Ureter (tissue), 1 donor: Measurements from ENCODE around the gene RNASET2. TPM values are rescaled to one million over a fixed set of nuclear protein-coding genes. Genes with fewer than 3 reads are reported as not detected.
"Not testable (repeated sequence)": the region's sequence is repeated elsewhere in the genome, so short reads cannot be mapped to it uniquely, and the experiment has no call there.

Experiments
- DNase-seq: peaks from one replicate; pipeline ENCODE4 v3.0.0-alpha.2; 2020; ENCODE audit warnings: low spot score
- total RNA-seq: library from RNA; stranded (reverse); gene quantifications from one replicate; pipeline ENCODE4 v1.2.4, GENCODE V29; 2023
- donor health status: DM: yes; HTN: yes; CAD: no.

RNASET2 gene
- total RNA-seq, 1 donor from 2014 or later = 89.9 TPM

DNA sequence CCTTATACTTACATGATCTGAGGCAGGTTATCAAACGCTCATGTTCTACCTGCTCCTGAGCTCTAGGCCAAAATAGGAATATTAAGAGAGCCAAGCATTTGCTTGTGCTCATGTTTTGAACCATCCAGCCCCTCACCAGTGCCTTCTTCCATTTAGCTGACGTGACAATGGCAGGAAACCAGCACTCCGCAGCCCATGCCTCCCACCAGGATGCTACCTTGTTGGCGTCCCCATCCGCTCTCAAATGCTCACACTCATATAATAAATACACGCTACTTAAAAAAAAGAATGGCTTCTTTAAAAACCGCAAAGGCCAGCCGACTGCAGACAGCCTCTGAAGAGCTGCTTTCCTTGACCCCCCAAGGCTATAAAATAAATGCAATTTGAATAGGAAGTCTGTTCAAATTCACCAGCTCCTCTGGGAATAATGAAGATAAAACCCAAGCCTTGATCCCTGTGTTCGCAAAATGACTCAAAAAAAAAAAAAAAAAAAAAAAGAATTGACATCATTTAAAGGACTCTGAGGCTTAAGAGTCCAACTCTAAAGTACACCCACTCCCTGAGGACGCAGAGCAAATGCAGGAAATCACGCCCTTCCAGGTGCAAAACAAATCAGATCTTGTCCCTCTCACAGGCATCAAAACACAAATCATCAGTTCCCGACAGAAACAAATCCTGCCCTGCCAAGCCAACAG is 29.0 kb downstream of the RNASET2 start:
- no peak for DNase-seq

DNA sequence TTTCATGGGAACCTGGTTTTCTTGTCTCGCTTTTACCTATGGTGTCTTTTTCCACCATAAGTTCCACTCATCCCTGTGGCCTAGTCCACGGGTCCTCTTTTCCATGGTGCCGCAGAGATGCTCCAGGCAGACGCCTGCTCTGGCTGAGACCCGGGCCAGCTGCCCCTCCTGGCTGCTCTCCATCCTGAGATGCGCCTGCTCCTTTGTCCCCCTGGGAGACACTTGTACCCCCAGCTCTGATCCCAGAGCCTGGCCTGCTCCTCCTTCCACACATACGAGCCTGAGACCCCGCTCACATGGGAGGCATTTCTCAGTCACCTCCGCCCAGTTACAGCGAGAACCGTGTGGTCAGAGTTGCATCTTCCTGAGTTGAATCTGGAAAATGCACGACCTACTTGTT is 29.6 kb downstream of the RNASET2 start:
- no peak for DNase-seq

DNA sequence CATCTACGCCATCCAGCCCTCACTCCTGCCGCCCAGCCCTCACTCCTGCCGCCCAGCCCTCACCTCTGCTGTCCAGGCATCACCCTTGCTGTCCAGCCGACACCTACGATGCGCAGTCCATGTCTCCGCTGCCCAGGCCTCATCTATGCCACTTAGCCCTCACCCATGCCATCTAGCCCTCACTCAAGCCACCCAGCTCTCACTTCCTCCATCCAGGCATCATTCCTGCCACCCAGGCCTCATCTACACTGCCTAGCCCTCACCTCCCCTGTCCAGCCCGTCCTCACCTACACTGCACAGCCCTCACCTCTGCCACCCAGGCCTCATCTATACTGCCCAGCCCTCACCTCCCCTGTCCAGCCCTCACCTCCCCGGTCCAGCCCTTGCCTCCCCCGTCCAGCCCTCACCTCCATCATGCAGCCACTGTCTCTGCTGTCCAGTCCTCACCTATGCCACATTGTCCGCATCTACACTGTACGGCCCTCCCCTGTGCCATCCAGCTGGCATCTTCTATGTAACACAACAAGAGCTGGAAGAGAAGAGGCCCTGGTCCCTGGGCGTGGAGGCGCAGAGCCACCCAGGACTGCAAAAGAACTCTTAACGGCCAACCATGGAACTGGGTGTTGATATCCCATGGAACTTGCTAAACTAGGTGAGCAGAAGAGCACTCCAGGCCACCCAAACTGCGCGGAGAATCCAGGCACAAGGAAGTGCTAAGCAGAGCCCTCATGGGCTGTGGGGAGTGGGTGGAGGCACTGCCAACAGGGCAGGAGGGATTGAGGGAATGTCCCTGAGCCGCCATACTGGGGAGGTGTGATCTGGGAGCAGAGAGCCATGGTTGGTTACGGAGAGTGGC is 31.0 kb downstream of the RNASET2 start:
- DNase-seq = no peak

DNA sequence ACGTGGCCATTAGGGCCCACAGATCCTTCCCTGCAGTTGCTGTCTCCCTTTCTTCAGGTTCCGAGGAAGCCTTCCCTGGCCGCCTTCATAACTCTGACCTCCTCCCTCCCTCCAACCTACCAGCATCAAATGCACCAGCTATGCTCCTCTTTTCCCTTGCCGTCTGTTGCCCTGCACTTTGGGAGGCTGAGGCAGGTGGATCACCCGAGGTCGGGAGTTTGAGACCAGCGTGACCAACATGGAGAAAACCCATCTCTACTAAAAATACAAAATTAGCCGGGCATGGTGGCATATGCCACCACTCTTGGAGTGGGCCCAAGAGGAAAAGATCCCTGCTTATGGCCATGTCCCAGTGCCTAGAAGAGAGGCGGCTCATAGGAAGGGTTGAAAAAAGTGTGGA is 31.8 kb downstream of the RNASET2 start:
- no peak for DNase-seq

DNA sequence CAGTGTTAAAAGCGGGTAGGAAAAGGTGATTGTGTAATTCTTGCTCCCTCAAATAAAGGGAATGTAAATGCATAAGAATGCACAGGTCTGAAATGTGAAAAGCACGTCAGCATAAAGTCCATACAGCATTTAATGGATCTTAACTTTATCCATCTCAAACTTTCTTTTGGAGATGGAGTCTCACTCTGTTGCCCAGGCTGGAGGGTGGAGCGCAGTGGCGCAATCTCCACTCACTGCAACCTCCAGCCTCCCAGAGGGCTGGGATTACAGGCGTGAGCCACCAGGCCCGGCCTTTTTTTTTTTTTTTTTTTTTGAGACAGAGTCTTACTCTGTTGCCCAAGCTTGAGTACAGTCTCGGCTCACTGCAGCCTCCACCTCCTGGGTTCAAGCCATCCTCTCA is 33.4 kb downstream of the RNASET2 start:
- DNase-seq = no peak

DNA sequence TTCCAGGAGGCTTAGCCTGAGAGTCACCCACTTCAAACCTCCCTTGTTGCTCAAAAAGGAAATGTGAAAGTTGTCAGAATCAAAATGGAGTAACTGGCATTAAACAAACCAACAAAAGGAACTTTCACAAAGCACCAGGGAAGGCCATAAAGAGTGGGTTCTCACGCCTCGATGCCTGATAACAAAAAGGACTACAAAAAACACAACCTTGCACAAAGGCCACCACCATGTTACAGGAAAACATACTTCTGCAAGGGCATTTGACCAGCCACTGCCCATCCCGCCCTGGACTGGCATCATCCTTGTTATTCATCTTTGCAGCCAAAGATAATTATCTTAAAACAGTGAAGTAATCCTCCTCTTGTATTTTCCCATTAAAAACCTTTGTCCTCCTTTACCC is 34.8 kb downstream of the RNASET2 start:
- no peak for DNase-seq

DNA sequence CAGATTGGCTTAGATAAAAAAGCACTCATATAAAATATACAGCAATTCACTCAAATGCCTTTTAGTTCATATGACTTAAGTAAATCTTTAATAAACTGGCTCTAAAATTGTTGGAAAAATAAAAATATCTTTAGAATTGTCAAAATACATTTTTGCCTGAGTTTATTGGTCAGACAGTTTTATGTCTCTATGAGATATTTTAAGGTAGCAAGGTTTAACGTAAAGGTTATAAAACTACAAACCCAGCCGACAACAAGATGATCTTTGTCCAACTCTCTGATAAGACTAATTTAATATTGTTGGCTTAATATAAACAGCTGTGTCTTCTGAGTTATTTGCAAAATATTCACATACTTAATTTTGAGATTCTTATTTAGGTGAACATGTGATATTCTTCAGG is 39.5 kb downstream of the RNASET2 start:
- no peak for DNase-seq

DNA sequence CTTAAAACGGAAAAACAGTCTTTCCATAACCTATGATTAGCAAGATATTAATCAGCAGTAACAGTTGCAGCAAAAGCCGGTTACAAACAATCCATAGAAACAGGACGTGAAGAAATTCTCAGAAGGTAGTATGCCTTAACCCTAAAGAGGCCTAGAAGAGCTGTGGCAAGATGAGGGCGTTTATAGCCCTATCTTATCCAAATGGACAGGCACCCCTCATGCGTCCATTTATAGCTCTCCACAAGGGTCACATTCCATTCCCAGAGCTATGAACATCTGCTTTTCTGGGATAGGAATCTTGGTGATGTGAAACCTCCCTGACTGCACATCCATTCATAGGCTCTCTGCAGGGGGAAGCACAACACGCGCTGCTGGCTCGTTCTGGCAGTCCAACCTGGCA is 40.9 kb downstream of the RNASET2 start:
- not testable (repeated sequence) for DNase-seq

DNA sequence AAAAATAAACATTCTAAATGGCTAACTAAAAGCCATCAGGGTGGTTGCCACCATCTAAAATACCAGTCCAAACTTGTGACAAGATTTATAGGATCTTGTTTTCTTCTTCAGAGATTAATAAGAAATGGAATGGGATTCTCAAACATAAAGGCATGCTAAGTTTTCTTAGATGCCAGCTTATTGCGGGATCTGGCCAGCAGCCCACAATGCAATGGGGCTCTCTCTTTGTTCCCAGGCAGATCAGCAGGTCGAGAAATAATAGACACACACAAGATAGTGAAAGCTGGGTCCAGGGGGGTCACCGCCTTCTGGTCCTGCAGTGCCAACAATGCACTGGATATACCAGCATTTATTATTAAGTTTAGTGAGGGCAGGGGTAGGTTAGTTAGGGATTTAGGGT is 41.4 kb downstream of the RNASET2 start:
- DNase-seq = not testable (repeated sequence)

DNA sequence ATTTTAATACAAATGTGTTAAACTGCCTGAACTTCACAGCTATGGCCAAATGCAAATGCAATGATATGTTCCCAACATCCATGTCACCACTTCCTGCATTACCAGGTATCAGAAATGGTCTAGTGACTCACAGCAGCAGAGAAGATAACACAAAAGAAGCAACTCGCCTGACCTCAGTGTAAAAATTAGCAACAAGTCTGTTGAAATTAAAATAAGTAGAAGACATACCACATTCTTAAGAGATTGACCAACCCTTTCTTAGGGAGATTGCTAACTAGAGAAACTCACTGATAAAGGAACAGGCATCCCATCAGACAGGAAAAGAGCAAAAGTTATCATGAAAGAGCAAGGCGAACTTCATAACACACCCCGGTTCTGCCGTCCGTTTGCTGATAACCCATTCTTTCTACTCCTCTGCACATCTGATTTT is 45.1 kb downstream of the RNASET2 start:
- DNase-seq = no peak

DNA sequence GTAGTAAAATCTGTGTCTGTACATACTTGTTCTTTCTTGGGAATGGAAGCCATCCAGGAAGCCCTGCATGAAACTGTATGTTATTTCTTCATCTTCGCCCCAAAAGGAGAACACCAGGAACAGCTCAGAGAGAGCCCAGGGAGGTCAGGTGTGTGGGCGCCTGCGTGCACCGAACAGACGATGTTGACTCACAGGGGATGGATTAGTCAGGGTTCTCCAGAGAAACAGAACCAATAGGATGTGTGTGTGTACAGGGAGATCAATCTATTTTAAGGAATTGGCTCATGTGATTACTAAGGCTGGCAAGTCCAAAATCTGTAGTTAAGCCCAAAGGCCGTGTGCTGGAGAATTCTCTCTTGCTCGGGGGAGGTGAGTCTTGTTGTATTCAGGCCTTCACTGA is 45.7 kb downstream of the RNASET2 start:
- no peak for DNase-seq

DNA sequence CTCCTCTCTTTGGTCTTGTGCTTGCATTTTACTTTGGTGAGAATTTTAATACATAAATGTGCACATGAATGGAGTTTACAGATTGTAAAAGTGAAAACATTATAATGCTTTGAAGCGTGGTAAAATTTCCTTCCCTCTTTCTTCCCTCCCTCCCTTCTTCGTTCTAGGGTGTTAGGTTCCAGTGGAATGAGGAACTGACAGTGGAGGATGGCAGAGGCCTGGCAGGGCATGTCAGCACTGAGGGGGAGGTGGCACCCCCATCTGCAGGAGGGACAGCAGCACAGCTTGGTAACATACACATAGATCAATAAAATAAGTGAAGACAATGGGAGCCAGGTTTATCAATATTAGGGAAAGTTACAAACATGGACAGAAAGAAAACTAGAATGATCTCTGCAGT is 47.5 kb downstream of the RNASET2 start:
- no peak for DNase-seq

DNA sequence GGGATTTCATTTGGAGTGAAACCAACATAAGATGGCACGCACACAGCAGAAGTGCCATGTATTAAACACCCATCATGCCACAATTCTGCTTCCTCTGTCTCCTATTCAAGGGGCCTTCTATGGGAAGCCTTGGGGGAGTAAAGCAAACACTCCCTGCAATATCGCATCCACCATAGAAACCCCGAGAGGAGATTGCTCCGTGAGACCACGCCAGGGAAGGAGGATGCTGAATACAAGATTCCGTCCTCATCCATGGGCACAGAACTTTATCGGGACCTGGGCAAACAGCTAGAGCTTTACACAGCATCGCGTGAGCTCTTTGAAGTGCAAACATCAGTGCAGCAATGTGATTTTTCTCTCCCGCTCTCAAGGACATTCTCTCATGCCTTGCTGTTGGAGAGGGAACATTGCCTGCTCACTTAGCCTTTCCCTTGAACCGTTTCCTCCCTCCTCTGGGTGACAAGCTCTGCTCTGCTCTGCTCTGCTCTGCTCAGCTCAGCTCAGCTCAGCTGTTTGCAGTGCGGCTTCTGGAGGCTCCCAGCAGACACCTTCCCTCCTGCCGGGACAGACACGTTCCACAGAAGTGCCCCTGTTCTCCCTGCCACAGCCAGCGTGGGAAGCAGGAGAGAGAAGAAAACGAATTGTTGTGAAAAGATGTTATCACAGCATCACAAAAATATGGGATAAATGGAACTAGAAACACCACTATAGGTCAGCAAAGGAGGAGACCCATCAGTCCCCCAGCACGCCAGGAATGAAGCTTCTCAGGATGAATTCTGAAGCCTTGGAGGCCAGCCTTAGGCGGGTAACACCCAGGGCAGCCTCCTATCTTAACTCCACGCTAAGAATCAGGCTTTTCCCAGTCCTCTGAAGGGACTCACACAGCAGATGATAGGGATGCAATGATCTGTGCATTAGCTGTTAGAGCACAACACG is 48.2 kb downstream of the RNASET2 start:
- DNase-seq = no peak

DNA sequence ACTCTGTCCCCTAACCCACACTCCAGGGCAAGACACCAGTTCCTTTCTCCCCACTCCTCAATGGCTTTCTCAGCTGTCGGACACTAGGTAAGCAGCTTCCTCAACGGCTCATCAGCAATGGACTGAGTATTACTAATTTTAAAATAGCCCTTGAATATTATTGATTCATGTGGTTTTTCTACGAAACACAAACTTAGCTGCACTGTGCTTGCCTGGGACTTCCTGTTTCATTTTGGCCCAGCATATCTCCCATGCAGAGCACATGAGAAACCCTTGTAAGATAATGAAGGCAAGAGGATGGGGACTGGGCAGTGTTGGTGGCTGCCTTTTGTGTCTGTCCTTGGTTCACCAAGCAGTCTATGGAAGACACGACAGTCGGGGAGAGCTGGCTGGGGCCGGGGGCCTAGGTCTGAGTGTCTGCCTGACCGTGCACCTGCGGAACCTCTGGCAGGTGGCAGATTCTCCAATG is 48.9 kb downstream of the RNASET2 start:
- no peak for DNase-seq

DNA sequence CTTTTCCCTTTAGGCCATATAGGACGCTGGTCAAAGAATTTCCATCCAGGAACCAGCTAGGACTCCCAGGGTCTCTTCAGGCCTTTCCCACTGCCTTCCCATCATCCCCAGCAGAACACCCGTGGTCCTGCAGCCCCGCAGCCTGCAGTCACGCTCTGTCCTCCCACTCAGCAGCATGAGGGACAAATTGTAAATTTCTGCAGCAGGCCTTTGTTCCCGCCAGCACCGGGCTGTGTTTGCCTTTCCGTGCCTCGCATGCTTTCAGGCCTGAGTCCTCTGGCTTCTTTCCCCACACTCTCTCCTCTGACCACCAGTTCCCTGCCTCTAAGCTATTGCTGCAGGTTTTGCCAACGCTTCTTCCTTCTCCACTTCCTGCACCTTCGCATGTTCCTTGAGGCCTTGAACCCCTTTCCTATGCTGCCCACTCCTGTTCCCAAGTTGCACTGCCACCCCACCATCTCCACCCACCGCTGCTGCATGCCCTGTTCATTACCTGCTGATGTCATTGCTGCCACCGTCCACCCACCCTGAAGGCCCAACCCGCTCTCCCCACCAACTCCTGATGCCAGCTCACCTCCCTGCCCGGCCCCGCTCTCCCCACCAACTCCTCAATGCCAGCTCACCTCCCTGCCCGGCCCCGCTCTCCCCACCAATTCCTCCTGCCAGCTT is 49.8 kb downstream of the RNASET2 start:
- no peak for DNase-seq

DNA sequence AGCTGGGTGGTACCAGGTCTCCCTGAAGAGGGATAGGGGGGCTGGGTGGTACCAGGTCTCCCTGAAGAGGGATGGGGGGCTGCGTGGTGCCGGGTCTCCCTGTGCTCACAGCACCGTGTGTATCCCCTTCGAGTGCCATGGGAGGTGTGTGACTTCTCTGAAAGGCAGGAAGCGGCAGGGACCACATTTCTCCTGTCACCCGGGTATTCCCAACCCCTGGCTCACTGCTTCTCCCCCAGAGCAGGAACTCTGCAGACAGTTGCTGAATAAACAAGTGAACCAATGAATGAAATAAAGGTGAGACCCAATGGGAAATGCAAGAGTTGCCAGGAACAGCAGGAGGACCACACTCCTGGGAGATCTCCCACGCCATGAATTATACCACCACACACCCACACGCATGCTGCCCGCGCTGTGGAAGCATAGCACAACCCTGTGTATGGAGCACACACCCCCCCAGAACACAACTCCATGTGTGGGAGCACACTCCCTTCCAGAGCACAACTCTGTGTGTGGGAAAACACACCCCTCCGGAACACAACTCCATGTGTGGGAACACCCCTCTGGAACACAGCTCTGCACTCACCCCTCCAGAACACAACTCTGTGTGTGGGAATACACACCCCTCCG is 50.7 kb downstream of the RNASET2 start:
- no peak for DNase-seq

DNA sequence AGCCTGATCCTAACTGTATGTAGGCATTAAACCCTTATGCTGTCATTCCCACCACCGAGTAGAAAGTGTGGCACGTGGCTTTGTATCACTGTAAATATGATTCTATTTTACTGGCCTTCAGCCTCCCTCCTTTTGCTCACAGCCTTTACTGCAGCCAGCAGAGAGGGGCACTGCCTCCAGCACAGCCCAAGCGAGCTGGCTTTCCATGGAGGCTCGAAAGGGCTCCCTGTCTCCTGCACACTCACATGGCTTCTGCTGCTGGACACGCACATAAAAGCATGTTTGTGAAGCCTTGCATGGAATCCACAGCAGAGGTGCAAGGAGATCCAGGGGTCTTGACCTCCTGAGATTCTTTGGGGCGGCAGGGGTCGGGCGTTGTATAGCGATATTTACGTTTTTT is 51.3 kb downstream of the RNASET2 start:
- no peak for DNase-seq

DNA sequence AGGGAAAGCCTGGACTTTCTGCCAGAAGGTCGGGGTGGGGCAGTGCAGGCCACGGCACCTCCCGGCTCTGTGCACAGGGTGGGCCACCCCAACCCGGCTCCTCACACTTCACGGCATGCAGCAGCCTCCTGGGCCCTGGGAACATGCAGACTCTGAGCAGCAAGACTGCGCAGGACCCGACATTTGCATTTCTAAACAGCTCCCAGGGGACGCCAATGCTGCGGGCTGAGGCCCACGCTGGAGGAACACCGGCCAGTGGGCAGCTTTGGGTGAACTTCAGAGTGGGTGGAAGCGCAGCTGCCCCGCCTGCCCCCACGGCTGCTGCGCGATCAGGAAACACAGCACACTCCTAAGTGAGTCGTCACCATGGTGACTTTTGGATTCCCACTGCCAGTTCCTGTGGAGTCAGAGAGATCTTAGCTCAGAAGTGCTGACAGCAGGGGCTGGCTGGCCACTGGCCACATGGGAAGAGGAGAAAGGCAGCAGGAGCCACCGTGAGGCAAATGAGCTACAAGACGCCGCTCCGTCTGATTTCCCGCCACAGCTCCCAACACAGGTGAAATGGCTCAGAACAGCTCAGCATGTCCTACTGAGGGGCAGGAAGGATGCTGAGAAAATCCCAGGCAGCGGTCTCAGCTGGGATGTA is 52.1 kb downstream of the RNASET2 start:
- DNase-seq = no peak

DNA sequence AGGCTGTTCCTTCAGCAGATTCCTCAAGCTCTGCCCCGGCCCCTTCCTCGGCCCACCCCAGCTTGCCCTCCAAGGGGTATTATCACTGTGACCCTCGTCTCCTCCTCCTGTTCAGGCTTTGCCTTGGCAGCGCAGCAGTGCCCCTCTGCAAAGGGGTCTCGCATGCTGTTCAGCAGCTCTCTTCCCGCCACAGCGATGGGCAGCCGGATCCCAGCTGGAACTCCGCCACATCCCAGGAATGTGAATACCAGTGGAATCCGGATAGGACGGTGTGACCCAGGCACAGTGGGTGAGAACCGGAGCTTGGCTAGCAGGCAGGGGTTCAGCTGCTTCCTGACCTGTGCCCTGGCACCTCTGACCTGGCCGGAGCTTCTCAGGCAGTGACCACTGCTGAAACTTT is 52.9 kb downstream of the RNASET2 start:
- DNase-seq = no peak

DNA sequence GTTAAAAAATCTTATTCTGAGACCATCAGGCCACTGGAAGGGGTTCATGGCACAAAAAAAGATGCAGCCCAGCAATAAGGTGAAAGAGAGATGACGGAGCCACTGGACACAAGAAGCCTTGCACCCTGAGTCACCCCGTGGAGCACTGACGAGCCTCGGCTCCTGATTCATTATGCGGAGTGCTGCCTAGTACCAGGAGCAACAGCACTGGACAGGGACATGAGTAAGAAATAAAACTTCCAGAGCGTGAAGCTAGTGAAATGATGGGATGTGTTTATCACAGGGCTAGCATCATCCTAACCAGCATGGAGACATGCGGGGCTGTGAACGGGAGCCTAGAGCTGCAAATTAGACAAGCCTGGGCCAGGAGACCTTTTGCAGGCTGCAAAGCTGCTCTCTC is 53.3 kb downstream of the RNASET2 start:
- no peak for DNase-seq
